HG03378 (cell line): ENCODE measurements around the gene RAB29.

Source experiments
- ATAC-seq: cut with Tn5 transposase; IDR thresholded peaks from one replicate; pipeline ENCODE4 v1.9.1; 2021; ENCODE audit warnings: mild to moderate bottlenecking, moderate library complexity; ENCODE audit not compliant: unreplicated experiment

The RAB29 gene

DNA sequence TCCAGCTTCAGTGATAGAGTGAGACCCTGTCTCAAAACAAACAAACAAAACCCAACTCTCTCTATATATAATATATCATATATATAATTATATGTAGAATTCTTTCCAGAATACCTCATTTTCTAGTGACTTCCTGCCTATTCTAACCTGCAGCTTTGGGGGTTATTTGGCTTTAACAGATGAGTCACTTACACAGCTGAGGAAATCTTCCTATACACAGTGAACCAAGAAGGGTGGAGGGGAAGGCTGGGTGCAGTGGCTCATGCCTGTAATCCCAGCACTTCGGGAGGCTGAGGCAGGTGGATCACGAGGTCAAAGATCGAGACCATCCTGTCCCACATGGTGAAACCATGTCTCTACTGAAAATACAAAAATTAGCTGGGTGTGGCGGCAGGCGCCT is 9.2 kb downstream of the RAB29 start:
- no peak for ATAC-seq

- ATAC-seq = no peak
Observed at GRCh38 chr1:205764578-205764977, 10.7 kb downstream of the RAB29 start.

DNA sequence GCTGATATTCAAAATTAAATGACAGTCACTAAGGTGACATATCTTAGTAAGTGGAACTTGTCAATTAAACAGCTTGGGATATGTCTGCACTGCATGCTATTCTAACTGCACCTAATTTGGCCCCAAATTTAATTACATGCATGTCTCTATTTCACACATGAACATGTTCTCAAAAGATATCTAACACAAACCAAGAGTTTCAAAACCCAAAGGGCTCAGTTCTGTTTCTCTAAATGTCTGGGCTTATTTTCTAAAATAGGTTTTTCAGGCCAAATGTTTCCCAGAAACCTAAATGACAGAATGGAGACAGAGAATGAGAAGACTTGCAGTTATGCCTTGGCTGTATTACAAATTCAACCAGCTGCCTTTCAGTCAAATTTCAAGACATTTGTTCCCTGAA is 11.3 kb downstream of the RAB29 start:
- no peak for ATAC-seq

- ATAC-seq = no peak
Observed at GRCh38 chr1:205760606-205761005, 14.7 kb downstream of the RAB29 start.

DNA sequence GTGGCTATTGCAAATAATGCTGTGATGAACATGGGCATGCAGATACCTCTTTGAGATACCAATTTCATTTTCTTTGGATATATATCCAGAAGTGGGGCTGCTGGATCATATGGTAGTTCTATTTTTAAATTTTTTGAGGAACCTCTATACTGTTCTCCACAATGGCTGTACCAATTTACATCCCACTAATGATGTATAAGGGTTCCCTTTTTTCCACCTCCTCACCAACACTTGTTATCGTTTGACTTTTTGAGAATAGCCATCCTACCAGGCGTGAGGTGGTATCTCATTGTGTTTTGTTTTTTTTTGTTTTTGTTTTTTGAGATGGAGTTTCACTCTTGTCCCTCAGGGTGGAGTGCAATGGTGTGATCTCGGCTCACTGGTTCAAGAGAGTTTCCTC is 18.7 kb downstream of the RAB29 start:
- no peak for ATAC-seq

- no peak for ATAC-seq
Observed at GRCh38 chr1:205754857-205755256, 20.4 kb downstream of the RAB29 start.

DNA sequence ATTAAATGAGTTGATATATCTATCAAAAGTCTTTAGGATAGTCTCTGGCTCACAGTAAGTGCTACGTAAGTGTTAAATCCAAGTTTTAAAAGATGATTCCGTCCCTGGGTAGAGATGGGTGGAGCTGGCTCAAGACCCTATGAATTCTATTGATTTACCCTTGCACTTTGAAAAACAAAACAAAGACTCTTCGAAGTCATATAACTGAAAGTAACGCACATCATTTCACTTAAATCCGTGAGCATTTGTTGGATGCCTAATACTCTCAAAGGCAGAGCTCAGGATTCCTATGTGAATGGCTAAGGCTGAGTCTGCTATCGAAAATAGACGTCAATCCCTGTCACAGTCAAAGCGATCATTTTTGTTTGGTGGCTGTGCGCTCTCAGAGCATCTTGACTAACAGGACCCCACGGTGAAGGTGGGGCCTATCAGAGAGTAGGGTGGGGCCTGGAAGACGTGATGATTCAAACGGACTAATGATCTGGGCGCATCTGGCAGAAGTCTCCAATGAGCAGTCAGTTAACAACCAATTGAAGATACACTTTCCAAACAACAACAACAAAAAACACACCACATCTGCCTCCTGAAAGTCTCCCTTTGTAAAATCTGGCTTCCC is 24.1 kb downstream of the RAB29 start:
- ATAC-seq = no peak

GRCh38 chr1:205750138-205751035 is 24.9 kb downstream of the RAB29 start, which contains the start of gene NUCKS1:
Gene NUCKS1 (minus strand): TSS chr1:205750182. CDS start chr1:205749973, 209 bp downstream.
- ATAC-seq = peak; percentile 89

- ATAC-seq = peak; percentile 43
Observed at GRCh38 chr1:205749234-205750137, 25.8 kb downstream of the RAB29 start.

- peak; percentile 10 for ATAC-seq
Observed at GRCh38 chr1:205748403-205749233, 26.7 kb downstream of the RAB29 start.

DNA sequence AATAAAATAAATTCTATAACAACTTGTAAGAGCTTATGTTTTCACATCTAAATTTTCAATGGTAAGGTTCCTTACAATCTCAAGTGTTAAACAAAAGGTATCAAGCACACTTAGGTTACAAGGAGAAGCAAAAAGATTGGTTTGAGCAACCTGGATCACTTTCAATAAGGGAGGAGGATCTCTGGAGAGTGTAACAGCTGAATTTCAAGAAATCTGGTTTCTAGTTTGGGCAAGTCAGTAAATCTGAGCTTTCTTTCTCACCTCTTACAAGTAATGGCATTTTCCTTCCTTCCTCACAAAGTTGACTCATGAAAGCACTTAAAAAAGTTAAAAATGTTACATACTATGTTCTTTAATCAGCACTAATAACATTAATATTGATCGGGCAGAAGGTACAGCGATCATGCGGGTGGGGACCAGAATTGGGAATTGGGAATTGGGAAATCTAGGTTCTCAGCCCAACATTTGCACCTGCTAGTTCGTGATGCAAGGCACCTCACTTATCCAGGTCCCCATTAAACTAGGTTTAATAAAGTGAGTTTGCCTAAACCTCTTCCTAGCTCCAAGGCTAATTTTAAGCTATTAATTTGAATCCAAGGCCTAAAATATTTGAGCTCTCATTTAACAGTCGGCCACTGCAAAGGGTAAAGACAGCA is 28.4 kb downstream of the RAB29 start:
- no peak for ATAC-seq

GRCh38 chr1:205744403-205744802 is 30.9 kb downstream of the RAB29 start:
- ATAC-seq = no peak

DNA sequence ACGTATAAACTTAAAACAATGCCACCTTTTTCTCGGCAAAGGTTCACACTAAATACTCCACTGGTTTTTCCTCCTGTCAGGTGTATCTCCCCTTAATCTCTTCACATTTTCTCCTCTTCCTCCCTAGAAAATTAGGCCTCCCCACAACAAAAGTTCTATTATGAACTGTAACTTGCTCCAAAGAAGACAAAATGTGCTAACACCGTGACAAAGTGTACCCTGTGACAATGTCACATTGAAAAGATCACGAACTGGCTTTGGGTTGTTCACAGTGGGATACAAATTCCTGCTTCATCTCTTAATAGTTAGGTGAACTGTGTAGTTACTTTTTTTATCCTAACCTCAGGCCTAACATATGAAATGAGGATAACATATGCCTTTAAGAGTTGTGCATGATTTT is 31.3 kb downstream of the RAB29 start:
- no peak for ATAC-seq

GRCh38 chr1:205741681-205742080 is 33.6 kb downstream of the RAB29 start:
- ATAC-seq = no peak

- no peak for ATAC-seq
Observed at GRCh38 chr1:205739348-205740160, 35.7 kb downstream of the RAB29 start.

GRCh38 chr1:205735218-205735617 is 40.1 kb downstream of the RAB29 start:
- no peak for ATAC-seq

DNA sequence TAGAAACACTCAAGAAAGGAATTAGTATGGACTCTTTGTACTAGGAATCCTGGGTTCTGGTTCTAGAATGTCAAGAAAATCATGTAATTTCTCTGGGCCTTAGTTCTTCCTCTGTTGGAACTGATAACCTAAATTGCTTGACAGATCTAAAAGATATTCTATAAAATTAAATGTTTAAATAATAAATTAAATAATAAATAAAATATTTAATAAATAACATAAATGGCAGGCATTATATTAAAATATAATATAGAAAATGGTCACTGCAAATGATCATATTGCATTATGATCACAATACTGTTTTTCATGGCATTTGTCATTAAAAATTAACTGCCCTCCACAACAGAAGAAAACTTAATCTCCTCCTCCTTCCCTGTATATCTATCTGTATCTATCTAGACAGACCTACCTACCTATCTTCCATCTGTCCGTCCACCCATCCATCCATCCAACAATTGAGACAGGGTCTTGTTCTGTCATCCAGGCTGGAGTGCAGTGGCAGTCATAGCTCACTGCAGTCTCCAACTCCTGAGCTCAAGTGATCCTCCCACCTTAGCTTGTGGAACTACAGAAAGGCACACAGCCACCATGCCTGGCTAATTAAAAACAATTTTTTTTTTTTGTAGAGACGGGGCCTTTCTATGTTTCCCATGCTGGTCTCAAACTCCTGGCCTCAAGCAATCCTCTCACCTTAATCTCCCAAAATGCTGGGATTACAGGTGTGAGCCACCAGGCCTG is 41.7 kb downstream of the RAB29 start:
- no peak for ATAC-seq

- no peak for ATAC-seq
Observed at GRCh38 chr1:205729945-205730610, 45.2 kb downstream of the RAB29 start.
